Activated gamma-delta T cell treated with Interleukin-2 at 50 U/mL for 16 hours (primary cell): ENCODE data around the gene TPRG1.

ENCODE experiments used
- DNase-seq: peaks from one replicate; pipeline ENCODE4 v3.0.0-alpha.2; 2020

TPRG1 gene

DNA sequence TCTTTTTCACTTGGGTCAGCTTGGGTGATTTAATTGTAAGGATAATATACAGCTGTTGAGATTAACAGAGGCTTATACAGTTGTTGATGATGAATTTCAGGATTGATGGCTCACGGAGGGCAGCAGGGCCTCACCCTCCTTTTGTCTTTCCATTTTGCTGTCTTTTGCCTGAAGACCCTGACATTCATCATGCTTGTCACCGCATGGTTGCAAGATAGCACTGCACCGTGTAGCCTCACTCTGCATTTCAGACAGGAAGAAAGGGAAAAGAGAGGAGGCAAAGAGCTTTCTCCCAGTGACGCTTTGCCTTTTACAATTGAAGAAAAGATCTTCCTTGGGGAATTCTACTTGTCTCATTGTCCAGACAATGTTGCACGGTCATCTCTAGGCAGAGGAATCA lies 115.1 kb downstream of the TPRG1 start:
- no peak for DNase-seq

GRCh38 chr3:189288348-189289235 lies 116.8 kb downstream of the TPRG1 start:
- no peak for DNase-seq

DNA sequence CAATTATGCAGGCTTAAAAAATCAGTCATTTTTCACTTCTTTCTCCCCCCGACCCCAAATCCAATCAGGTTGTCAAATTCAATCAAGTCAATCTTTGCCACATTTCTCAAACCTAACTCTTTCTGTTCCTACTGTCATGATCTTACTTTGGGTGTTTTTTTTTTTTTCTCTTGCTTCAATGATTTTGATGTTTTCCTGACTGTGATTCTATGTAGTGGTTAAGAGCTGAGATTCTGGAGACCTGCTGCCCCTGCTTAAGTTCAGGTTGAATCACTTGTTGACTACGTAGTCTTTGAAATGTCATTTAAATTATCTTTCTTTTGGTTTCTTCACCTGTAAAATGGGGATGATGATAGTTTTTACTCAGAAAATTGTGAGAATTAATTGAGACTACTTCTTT lies 117.5 kb downstream of the TPRG1 start:
- DNase-seq, result no peak

- no peak for DNase-seq
Observed at GRCh38 chr3:189292667-189293484, 121.1 kb downstream of the TPRG1 start.

GRCh38 chr3:189294649-189295048 lies 122.9 kb downstream of the TPRG1 start:
- DNase-seq, result no peak

GRCh38 chr3:189295089-189295488 lies 123.3 kb downstream of the TPRG1 start:
- no peak for DNase-seq

DNA sequence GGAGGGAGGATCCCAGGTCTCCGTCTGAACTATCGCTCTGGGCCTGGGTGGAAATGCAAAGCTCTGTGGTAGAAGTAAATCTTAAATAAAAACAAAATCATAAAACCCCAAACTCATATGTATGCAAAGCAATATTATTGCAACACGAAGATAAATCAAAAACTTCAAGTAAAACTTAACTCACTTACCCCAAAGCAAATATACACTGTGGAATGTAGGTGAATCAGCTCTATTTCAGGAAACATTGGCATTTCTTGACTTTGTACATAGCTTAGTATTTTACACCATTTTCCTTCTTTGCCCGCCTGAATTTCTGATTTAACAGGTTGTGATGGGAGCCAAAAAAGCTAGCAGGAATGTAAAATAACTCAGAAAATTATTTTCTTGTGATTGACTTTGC lies 126.2 kb downstream of the TPRG1 start:
- no peak for DNase-seq

GRCh38 chr3:189298469-189299375 lies 127.0 kb downstream of the TPRG1 start:
- no peak for DNase-seq

- DNase-seq, result no peak
Observed at GRCh38 chr3:189300345-189300744, 128.6 kb downstream of the TPRG1 start.

DNA sequence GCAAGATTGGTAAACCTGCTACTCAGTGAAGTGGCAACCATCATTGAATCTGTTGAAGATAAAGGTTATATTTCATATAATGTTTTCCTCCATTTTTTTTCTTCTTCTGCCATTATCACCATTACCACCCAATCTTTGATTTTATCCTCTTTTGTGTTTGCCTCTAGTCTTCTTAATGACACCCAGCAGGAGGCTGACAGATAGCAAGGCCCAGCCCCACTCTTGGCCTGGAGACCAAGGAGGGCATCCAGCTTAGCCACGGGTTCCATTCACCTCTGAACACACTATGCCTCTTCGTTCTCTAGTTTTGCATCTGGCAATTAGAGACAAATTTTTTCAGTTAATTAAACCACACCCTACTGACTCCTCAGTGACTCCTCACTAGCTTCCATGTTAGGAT lies 129.7 kb downstream of the TPRG1 start:
- no peak for DNase-seq

DNA sequence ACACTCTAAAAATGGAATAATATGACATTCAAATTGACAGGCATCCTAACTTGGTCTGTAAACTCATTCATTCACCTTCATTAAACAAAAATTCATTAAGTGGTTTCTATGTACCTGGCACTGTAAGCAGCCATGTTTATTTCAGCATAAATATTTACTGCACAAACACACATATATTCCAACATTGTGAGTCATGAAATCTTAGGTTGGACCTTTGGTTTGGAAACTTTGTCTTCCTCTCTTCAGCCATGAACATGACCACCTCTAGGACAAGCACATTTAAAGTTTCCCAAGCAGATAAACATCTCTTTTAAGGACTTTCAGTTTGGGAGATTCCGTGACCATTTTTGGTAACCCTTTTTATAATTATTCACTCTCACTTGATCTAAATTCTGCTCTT lies 131.8 kb downstream of the TPRG1 start:
- no peak for DNase-seq

- DNase-seq, result no peak
Observed at GRCh38 chr3:189304465-189305351, 132.9 kb downstream of the TPRG1 start.

- DNase-seq, result no peak
Observed at GRCh38 chr3:189305412-189305811, 133.6 kb downstream of the TPRG1 start.

DNA sequence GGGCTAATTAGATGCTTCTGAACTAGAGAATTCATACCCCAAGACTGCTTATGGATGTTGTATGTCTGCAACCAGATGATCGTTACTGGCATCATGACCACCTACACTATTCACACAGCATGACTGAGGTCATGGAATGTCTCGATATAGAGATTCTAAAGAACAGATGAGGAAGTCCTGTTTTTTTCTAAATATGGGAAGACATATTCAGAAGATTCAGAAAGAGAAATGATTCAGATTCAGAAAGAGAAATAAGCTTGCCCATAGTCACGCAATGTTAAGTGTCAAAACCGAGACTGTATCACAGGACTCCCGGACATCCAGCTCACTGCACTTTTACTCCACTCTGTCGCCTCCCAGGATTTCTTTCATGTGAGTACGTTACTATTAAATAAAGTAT lies 136.2 kb downstream of the TPRG1 start:
- no peak for DNase-seq

- no peak for DNase-seq
Observed at GRCh38 chr3:189308608-189309007, 136.8 kb downstream of the TPRG1 start.

DNA sequence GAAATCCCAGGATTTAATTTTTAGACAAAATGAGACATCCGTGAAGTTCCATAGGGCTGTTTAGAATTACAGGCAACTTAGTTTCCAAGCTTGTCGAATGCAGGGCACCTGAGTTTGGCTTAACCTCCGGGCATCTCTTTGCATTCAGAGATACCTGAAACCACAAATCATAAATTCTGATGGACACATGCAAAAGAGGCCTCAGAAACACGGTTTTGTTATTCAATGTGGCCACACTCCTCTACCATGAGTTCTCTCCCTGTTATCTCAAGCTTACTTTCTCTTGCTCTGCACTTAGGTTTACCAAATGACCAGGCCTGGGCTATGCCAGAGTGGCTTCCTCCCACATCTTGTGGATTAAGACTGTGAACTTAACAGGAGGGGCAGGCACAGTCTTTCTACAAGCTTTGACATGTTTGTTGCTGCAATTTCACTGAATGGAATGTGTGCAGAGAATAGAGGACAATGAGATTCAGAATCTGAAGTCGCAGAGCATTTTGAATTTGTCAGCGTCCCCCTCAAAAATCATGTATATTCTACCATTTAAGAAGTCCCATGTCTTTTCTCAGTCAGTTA lies 137.7 kb downstream of the TPRG1 start:
- DNase-seq, result no peak

DNA sequence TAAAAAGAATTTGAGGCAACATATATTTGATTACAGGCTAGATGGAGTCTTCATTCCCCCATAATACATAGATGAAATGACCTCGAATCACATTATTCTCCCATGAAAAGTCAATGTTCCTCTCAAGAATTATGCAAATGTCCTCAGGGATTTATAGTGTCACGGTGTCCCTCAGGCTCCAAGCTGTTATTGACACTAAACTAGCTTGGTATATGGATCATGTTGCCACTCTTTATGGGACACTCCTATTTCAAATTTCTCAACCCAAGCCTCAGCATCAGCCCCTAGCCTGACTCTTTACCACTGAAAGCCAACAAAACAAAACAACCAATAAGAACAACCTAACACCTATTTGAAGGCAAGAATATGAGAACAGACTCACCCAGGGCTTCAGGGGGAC lies 139.8 kb downstream of the TPRG1 start:
- DNase-seq, result no peak

DNA sequence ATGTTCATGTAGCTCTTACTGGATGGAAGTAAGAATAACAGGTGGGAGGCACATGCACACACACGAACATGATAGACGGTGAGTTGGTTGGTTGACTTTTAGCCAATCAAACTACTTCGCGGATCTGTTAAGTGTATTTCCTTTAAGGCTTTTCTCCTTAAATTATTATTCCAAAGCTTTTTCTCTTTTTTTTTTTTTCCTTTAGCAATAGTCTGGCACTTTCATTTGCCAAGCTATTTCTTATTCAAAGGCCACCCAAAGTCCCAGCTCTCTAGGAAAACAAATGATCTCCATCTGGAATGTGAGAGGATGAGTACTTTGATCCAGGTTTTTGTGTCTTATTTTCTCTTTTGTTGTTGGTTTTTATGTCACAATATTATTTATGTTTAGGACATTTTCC lies 141.1 kb downstream of the TPRG1 start:
- DNase-seq, result no peak

GRCh38 chr3:189316296-189317019 lies 144.7 kb downstream of the TPRG1 start:
- no peak for DNase-seq

DNA sequence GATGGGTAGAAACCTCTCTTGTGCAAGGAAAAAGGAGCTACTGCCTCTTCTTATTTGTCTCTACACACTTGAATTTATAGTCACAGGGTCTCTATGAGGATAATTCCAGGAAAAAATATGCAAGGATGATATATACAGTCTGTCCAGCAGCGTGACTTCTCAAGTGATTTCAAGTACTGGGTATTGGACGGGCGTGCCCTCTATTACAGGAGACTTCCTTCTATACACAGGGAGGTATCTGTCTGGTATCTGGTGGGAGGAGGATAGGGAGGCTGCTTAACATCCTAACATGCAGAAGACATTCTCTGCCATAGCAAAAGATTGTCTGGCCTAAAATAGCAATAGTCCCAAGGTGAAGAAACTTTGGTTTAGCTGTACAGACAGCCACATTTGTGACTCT lies 146.1 kb downstream of the TPRG1 start:
- no peak for DNase-seq

DNA sequence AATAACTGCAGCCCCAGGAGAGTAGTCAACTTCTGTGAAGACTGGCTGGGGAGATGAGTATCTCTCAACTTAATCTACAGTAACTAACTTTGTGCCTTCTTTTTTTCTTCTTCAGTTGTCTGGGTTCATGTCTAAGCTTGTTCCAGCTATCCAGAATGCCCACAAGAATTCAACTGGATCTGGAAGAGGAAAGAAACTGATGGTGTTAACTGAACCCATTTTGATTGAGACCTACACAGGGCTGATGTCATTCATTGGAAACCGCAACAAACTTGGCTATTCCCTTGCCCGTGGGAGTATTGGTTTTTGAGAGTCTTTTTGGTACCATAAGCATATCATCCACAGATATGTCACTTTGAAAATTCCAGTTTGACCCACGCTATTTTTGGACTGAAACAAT lies 148.7 kb downstream of the TPRG1 start:
- DNase-seq, result no peak
